Brain microvascular endothelial cell (primary cell): Measurements from ENCODE around the gene STAT3.

ENCODE experiments used
- DNase-seq: peaks from one replicate; pipeline ENCODE4 v3.0.0-alpha.2; 2020
- H3K27ac ChIP-seq: fragments of 250-450 bp; sonication (Bioruptor Pico); 2 replicates; pipeline ENCODE4 v1.5.1; 2020; ENCODE audit warnings: mild to moderate bottlenecking, moderate library complexity
- H3K27me3 ChIP-seq: fragments of 250-450 bp; sonication (Bioruptor Pico); replicated peaks from 2 replicates; pipeline ENCODE4 v1.5.1; 2020; ENCODE audit warnings: mild to moderate bottlenecking
- H3K36me3 ChIP-seq: fragments of 250-450 bp; sonication (Bioruptor Pico); replicated peaks from 2 replicates; pipeline ENCODE4 v1.5.1; 2020; ENCODE audit warnings: mild to moderate bottlenecking
- H3K4me3 ChIP-seq: 2 replicates; pipeline ENCODE4 v1.5.1; 2011; ENCODE audit warnings: low read depth, mild to moderate bottlenecking, control low read depth, low read length, moderate library complexity
- CTCF ChIP-seq: IDR thresholded peaks from 2 replicates; pipeline ENCODE4 v1.5.1; 2011; ENCODE audit warnings: low read depth, mild to moderate bottlenecking, moderate library complexity, low read length, control low read depth, inconsistent platforms; ENCODE audit errors: missing control alignments
- in situ Hi-C: cut with HindIII; loops from 2 replicates; pipeline ENCODE4 v1.10.0; 2017; ENCODE audit warnings: low sequenced_read_pairs, low pct_ligation_motif_present

Gene STAT3

GRCh38 chr17:42317266-42317845 lies 70.9 kb downstream of the STAT3 start:
- no peak for DNase-seq
- no peak overlapping the region for H3K27ac ChIP-seq
- no peak for TF ChIP-seq CTCF
- no peak overlapping the region for H3K4me3 ChIP-seq
- in situ Hi-C loops: loop anchor here (25.0 kb wide), 1 partner anchor 195 kb away; no protein-coding TSS in a partner anchor
- H3K27me3 ChIP-seq: no peaks in the 10 kb centered on the region
- peaks cover 59% of the 10 kb centered on the region for H3K36me3 ChIP-seq

- Histone ChIP-seq H3K4me3 (no peak overlapping the region), H3K36me3 (peaks cover 53% of the 10 kb centered on the region), H3K27ac (no peak overlapping the region), H3K27me3 (no peaks in the 10 kb centered on the region)
- TF ChIP-seq CTCF: no peak
- DNase-seq: no peak
- in situ Hi-C loops: loop anchor here (25.0 kb wide), 1 partner anchor 196 kb away; no protein-coding TSS in a partner anchor
These were observed 71.5 kb downstream of the STAT3 start for GRCh38 chr17:42316755-42317154.

- H3K27ac ChIP-seq: no peak overlapping the region
These were observed 72.7 kb downstream of the STAT3 start for GRCh38 chr17:42315402-42316156.

GRCh38 chr17:42313773-42314566 lies 74.3 kb downstream of the STAT3 start:
- no peaks in the 10 kb centered on the region for H3K27me3 ChIP-seq
- DNase-seq: no peak
- H3K27ac ChIP-seq: no peak overlapping the region

More at GRCh38 chr17:42315402-42316156, 72.7 kb downstream of the STAT3 start:
- H3K36me3 ChIP-seq: peaks cover 55% of the 10 kb centered on the region
- in situ Hi-C loops: loop anchor here (25.0 kb wide), 1 partner anchor 197 kb away; no protein-coding TSS in a partner anchor
- no peaks in the 10 kb centered on the region for H3K27me3 ChIP-seq
- no peak for DNase-seq
- no peak for TF ChIP-seq CTCF
- H3K4me3 ChIP-seq: no peak overlapping the region

GRCh38 chr17:42313389-42313772 lies 74.9 kb downstream of the STAT3 start:
- in situ Hi-C loops: loop anchor here (25.0 kb wide), 1 partner anchor 199 kb away; no protein-coding TSS in a partner anchor
- peaks cover 52% of the 10 kb centered on the region for H3K36me3 ChIP-seq
- H3K27me3 ChIP-seq: no peaks in the 10 kb centered on the region
- no peak overlapping the region for H3K27ac ChIP-seq
- no peak overlapping the region for H3K4me3 ChIP-seq
- no peak for DNase-seq
- no peak for TF ChIP-seq CTCF

More at GRCh38 chr17:42313773-42314566, 74.3 kb downstream of the STAT3 start:
- in situ Hi-C loops: loop anchor here (25.0 kb wide), 1 partner anchor 198 kb away; no protein-coding TSS in a partner anchor
- no peak for TF ChIP-seq CTCF
- H3K36me3 ChIP-seq: peaks cover 57% of the 10 kb centered on the region
- no peak overlapping the region for H3K4me3 ChIP-seq
